Lower leg skin (tissue), 3 donors: ENCODE data around the gene NTM.

ENCODE experiments used
- POLR2A ChIP-seq, 2 donors: fragments of 450-650 bp; IDR thresholded peaks; one replicate each; pipeline ENCODE4 v1.6.1; 2016 to 2017; ENCODE audit warnings: antibody characterized with exemption in 2 of 2, mild to moderate bottlenecking in 1 of 2, moderate library complexity in 1 of 2
- TF ChIP-seq, protein P1 (sequence below), 3 donors: fragments of 450-650 bp; IDR thresholded peaks; one replicate each; pipeline ENCODE4 v1.5.1; 2016; ENCODE audit warnings: antibody characterized with exemption in 3 of 3, mild to moderate bottlenecking in 3 of 3, moderate library complexity in 2 of 3

DNA sequence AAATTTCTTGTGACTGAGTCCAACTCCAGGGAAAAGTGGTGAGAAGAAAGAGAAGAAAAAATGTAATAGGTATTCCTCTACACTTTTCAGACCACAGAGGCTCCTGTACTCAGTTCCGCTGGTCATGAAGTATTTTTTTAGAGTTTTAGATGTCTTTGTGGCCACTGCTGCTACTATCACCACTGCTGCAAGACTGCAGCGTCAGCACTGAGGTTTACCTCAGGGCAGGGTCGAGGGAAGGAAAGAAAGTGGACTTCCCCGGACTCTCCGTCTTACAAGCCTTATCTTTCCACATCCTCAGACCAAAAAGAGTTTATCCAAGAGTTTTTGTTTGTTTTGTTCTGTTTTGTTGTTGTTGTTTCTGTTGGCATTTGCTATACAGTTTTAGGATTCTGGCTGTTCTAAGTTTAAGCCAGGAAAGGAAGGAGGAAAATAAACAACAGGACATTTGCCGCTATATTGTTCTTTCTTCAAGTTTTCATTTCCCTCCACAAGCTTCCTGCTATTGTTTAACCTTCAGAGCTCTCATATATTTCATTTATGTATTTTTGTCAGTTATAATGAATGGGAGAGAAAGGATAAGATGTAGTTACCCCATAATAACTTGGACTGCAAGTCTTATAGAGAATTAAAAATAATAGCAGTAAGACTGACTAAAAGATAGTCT is 919.3 kb downstream of the NTM start:
- TF ChIP-seq, protein P1, sequence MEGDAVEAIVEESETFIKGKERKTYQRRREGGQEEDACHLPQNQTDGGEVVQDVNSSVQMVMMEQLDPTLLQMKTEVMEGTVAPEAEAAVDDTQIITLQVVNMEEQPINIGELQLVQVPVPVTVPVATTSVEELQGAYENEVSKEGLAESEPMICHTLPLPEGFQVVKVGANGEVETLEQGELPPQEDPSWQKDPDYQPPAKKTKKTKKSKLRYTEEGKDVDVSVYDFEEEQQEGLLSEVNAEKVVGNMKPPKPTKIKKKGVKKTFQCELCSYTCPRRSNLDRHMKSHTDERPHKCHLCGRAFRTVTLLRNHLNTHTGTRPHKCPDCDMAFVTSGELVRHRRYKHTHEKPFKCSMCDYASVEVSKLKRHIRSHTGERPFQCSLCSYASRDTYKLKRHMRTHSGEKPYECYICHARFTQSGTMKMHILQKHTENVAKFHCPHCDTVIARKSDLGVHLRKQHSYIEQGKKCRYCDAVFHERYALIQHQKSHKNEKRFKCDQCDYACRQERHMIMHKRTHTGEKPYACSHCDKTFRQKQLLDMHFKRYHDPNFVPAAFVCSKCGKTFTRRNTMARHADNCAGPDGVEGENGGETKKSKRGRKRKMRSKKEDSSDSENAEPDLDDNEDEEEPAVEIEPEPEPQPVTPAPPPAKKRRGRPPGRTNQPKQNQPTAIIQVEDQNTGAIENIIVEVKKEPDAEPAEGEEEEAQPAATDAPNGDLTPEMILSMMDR (IDR thresholded peaks at IDR 0.05), result no peak
- TF ChIP-seq POLR2A (IDR thresholded peaks at IDR 0.05), result no peak
